H1 (cell line): ENCODE data around the gene COL6A3. TPM values are rescaled to one million over a fixed set of nuclear protein-coding genes. Genes with fewer than 3 reads are reported as not detected.

Experiments
- CTCF ChIA-PET: fragments of 300-600 bp; sonication (Branson Sonifier 250); formaldehyde crosslinking; loops from one replicate; lab custom pipeline; 2021; ENCODE audit not compliant: partially characterized antibody; lab: Charles Lee
- POLR2A ChIA-PET: fragments of 300-600 bp; sonication (Branson Sonifier 250); formaldehyde crosslinking; loops from one replicate; lab custom pipeline; 2021; ENCODE audit warnings: inconsistent platforms; ENCODE audit not compliant: partially characterized antibody; lab: Charles Lee
- DNase-seq, 2 experiments: peaks; one replicate each; pipeline versions ENCODE4 v3.0.0 to v3.0.0-alpha.2; 2010 to 2022; ENCODE audit warnings: low spot score in 2 of 2, low read depth in 1 of 2, mixed read lengths in 1 of 2
- FAIRE-seq: peaks from 2 replicates; lab custom pipeline; 2011; peaks lifted over from hg19 to GRCh38; lab: Jason Lieb, UNC
- H2AFZ ChIP-seq: 2 replicates; pipeline ENCODE4 v1.8.1; 2012; ENCODE audit warnings: low read length, inconsistent platforms
- H2AK5ac ChIP-seq: 2 replicates; pipeline ENCODE4 v1.6.1; 2013; ENCODE audit warnings: low read depth, low read length
- H2BK120ac ChIP-seq: replicated peaks from 2 replicates; pipeline ENCODE3; 2013; ENCODE audit warnings: low read depth, low read length, inconsistent platforms
- H2BK12ac ChIP-seq: 2 replicates; pipeline ENCODE4 v1.6.1; 2013; ENCODE audit warnings: low read depth, low read length
- H2BK15ac ChIP-seq: 2 replicates; pipeline ENCODE4 v1.6.1; 2013; ENCODE audit warnings: low read length
- H2BK20ac ChIP-seq: 2 replicates; pipeline ENCODE4 v1.6.1; 2013; ENCODE audit warnings: low read length
- H2BK5ac ChIP-seq: 2 replicates; pipeline ENCODE4 v1.6.1; 2013; ENCODE audit warnings: low read depth, low read length
- H3K14ac ChIP-seq: 2 replicates; pipeline ENCODE4 v1.6.1; 2013; ENCODE audit warnings: inconsistent platforms; ENCODE audit not compliant: insufficient read length
- H3K18ac ChIP-seq: 2 replicates; pipeline ENCODE4 v1.6.1; 2013; ENCODE audit warnings: low read length; ENCODE audit errors: extremely low read depth
- H3K23ac ChIP-seq: 2 replicates; pipeline ENCODE4 v1.6.1; 2013; ENCODE audit warnings: inconsistent platforms; ENCODE audit not compliant: insufficient read length
- H3K23me2 ChIP-seq: 2 replicates; pipeline ENCODE4 v1.6.1; 2013; ENCODE audit warnings: low read depth, low read length
- H3K27ac ChIP-seq: 2 replicates; pipeline ENCODE4 v1.6.1; 2011; ENCODE audit warnings: low read depth, low read length, inconsistent platforms
- H3K27me3 ChIP-seq, 4 experiments: replicated peaks in 1 of 4; 1 replicate in 1 of 4; 2 replicates in 3 of 4; pipeline versions ENCODE4 v1.6.1 to v1.8.1; 2011 to 2013; ENCODE audit warnings: low read length in 3 of 4, mild to moderate bottlenecking in 3 of 4, inconsistent platforms in 2 of 4, mixed read lengths in 2 of 4, moderate library complexity in 1 of 4; ENCODE audit not compliant: control insufficient read depth in 3 of 4, insufficient read depth in 3 of 4; ENCODE audit errors: extremely low read depth in 1 of 4
- H3K36me3 ChIP-seq, 4 experiments: 2 replicates each; pipeline versions ENCODE4 v1.6.1 to v1.8.1; 2011 to 2013; ENCODE audit warnings: mild to moderate bottlenecking in 4 of 4, low read length in 3 of 4, moderate library complexity in 2 of 4, control low read depth in 1 of 4, inconsistent platforms in 1 of 4; ENCODE audit not compliant: insufficient read depth in 4 of 4, control insufficient read depth in 2 of 4
- H3K4ac ChIP-seq: replicated peaks from 2 replicates; pipeline ENCODE3; 2013; ENCODE audit warnings: low read length, low read depth, mixed read lengths, inconsistent platforms; ENCODE audit not compliant: insufficient read length
- H3K4me1 ChIP-seq, 4 experiments: replicated peaks in 1 of 4; 1 replicate in 1 of 4; 2 replicates in 3 of 4; pipeline versions ENCODE4 v1.6.1 to v1.8.1; 2011 to 2013; ENCODE audit warnings: low read length in 3 of 4, inconsistent platforms in 2 of 4, mixed read lengths in 1 of 4; ENCODE audit not compliant: insufficient read depth in 4 of 4, control insufficient read depth in 3 of 4
- H3K4me2 ChIP-seq, 2 experiments: 2 replicates each; pipeline versions ENCODE4 v1.6.1 to v1.8.1; 2011 to 2013; ENCODE audit warnings: low read depth in 2 of 2, low read length in 2 of 2, control low read depth in 1 of 2, inconsistent platforms in 1 of 2, mild to moderate bottlenecking in 1 of 2; ENCODE audit not compliant: insufficient read depth in 1 of 2
- H3K4me3 ChIP-seq, 4 experiments: fragments of 200-600, 300-600 bp in 1 of 4; sonication (generic), shearing (Covaris generic), sonication (Bioruptor Twin) in 1 of 4; 2 replicates each; pipeline versions ENCODE4 v1.5.1 to v1.8.1; 2011 to 2016; ENCODE audit warnings: low read length in 4 of 4, low read depth in 3 of 4, control low read depth in 2 of 4, inconsistent platforms in 2 of 4, mild to moderate bottlenecking in 2 of 4, mixed read lengths in 1 of 4, moderate library complexity in 1 of 4; ENCODE audit not compliant: insufficient read depth in 2 of 4; ENCODE audit errors: extremely low read depth in 1 of 4
- H3K56ac ChIP-seq: replicated peaks from 2 replicates; pipeline ENCODE3; 2013; ENCODE audit warnings: low read depth, mild to moderate bottlenecking, mixed read lengths, low read length, inconsistent platforms; ENCODE audit not compliant: insufficient read length
- H3K79me1 ChIP-seq: 2 replicates; pipeline ENCODE4 v1.6.1; 2013; ENCODE audit warnings: low read depth, low read length, control low read depth
- H3K79me2 ChIP-seq, 2 experiments: 2 replicates each; pipeline versions ENCODE4 v1.6.1 to v1.8.1; 2012 to 2013; ENCODE audit warnings: low read length in 2 of 2, mild to moderate bottlenecking in 2 of 2, inconsistent platforms in 1 of 2; ENCODE audit not compliant: insufficient read depth in 2 of 2, control insufficient read depth in 1 of 2
- H3K9ac ChIP-seq, 4 experiments: replicated peaks in 1 of 4; 1 replicate in 1 of 4; 2 replicates in 3 of 4; pipeline versions ENCODE4 v1.6.1 to v1.8.1; 2011 to 2013; ENCODE audit warnings: low read depth in 3 of 4, low read length in 3 of 4, control low read depth in 2 of 4, mild to moderate bottlenecking in 2 of 4, moderate library complexity in 2 of 4, inconsistent platforms in 1 of 4; ENCODE audit errors: extremely low read depth in 1 of 4
- H3K9me3 ChIP-seq, 2 experiments: 2 replicates each; pipeline versions ENCODE4 v1.6.1 to v1.8.1; 2012 to 2013; ENCODE audit warnings: mild to moderate bottlenecking in 2 of 2, moderate library complexity in 2 of 2, control low read depth in 1 of 2, inconsistent platforms in 1 of 2, low read depth in 1 of 2, low read length in 1 of 2, mixed read lengths in 1 of 2; ENCODE audit not compliant: insufficient read depth in 2 of 2
- H4K20me1 ChIP-seq, 2 experiments: replicated peaks in 1 of 2; 2 replicates each; pipeline versions ENCODE3 to v1.8.1; 2011 to 2013; ENCODE audit warnings: inconsistent platforms in 2 of 2, low read length in 2 of 2, mild to moderate bottlenecking in 1 of 2; ENCODE audit not compliant: insufficient read depth in 2 of 2, control insufficient read depth in 1 of 2
- H4K5ac ChIP-seq: 2 replicates; pipeline ENCODE4 v1.6.1; 2013; ENCODE audit warnings: low read length, low read depth, mixed read lengths, inconsistent platforms; ENCODE audit not compliant: insufficient read length
- H4K8ac ChIP-seq: 2 replicates; pipeline ENCODE4 v1.8.0; 2013; ENCODE audit warnings: mild to moderate bottlenecking, moderate library complexity, low read length, inconsistent platforms; ENCODE audit not compliant: insufficient read depth; ENCODE audit errors: extremely low read depth
- H4K91ac ChIP-seq: replicated peaks from 2 replicates; pipeline ENCODE3; 2013; ENCODE audit warnings: low read length, mixed read lengths, inconsistent platforms; ENCODE audit not compliant: insufficient read length
- CEBPB ChIP-seq: IDR thresholded peaks from 2 replicates; pipeline ENCODE4 v1.6.1; 2012; ENCODE audit warnings: low read depth, low read length
- CTBP2 ChIP-seq: IDR thresholded peaks from 2 replicates; pipeline ENCODE4 v1.7.0; 2011; ENCODE audit warnings: borderline replicate concordance, mild to moderate bottlenecking, moderate library complexity, mixed read lengths, low read length; ENCODE audit not compliant: insufficient read depth, insufficient read length
- KDM1A ChIP-seq: fragments of 200-600, 300-600 bp; sonication (generic); IDR thresholded peaks from 2 replicates; pipeline ENCODE4 v1.7.1; 2016; ENCODE audit warnings: mild to moderate bottlenecking, low read length, borderline replicate concordance
- WGBS, 2 experiments: shearing (Covaris generic) in 1 of 2; methylation state at CpG; one replicate each; pipeline versions ENCODE4 v1.1.6 to v1.1.7; 2013 to 2015; ENCODE audit warnings: low lambda C conversion rate in 2 of 2, mixed read lengths in 2 of 2, inconsistent platforms in 1 of 2, low coverage in 1 of 2, missing lambda C conversion rate in 1 of 2; ENCODE audit not compliant: insufficient replicate concordance in 2 of 2, insufficient coverage in 1 of 2, insufficient read length in 1 of 2; ENCODE audit errors: extremely low coverage in 1 of 2, missing lambda C conversion rate in 1 of 2; 5-methylcytosine and 5-hydroxymethylcytosine counted together
- polyA plus RNA-seq, 7 experiments: library from polyadenylated mRNA; depleted of rRNA in 3 of 7; stranded (reverse) in 5 of 7; unstranded in 2 of 7; fragments of >200 nt in 5 of 7; fragments of 200-250 nt in 2 of 7; gene quantifications; 1 replicate in 5 of 7; 2 replicates in 1 of 7; 4 replicates in 1 of 7; pipeline versions ENCODE4 v1.2.1 to v1.2.3, GENCODE V29; 2011 to 2013; ENCODE audit warnings: missing spikeins in 2 of 7, mixed read lengths in 2 of 7
- total RNA-seq: library from RNA; stranded (reverse); fragmentation: NEBNext Ultra II Directional; extraction: Animal tissue kit (Norgen Biotek cat#: 25700); gene quantifications from 2 replicates; pipeline ENCODE4 v1.2.1, GENCODE V29; 2021

COL6A3 gene
- total and polyA plus RNA-seq, 2 of the 8 experiments (the other 6 are each of a cell fraction or from before 2014, with no cell fraction given), result 1.2 to 3.4 TPM

DNA sequence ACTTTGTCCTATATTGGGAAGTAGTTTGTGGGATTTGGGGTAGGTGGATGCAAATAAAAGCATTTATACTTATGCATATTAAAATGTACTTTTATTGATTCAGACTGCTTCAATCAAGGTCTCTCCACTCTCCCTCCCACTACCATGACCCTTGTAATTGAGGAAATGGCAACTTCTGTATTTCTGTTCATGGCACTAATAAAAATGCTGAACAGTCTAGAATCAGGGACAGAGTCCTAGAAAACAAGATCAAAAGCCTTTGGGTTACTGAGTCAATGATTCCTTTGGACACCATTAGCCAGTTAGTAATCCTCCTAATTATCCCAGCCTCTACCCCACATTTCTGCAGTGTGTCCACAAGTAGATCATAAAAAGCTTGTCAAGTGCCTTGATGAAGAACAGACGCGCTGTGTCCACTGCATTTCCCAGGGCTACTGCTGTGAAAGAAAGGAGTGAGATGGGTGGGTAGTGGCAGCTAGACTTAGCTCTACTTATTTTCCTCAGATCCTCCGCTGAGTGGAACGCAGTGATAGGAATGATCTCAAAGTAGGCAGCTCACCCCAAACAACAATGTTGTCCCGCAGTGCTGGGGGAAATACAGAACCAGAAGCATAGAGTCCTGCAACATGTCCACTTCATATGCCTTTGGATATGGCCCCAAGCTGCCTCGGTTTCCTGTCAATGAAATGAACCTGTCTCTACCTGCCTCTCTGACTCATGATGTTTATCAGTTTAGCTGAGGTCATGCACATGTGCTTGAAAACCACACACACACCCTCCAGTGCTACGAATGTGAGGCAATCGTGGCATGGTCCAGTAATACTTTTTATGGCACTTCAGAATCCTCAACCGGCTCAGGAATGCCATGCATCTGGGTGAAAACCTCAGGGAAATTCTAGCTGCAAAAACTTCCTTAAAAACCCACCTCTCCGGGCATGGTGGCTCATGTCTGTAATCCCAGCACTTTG, 115.5 kb downstream of the COL6A3 start:
- DNase-seq (no peak), FAIRE-seq (no peak)
- no peaks in the 10 kb centered on the region for H3K79me2 ChIP-seq
- H2BK15ac ChIP-seq, result no peak overlapping the region
- ChIA-PET POLR2A (interaction anchor here (0.6 kb wide), 1 partner anchor 153 kb away, joined by 3 read pairs; no protein-coding TSS in a partner anchor), CTCF (no interaction called here)
- peaks cover 4 to 10% of the 10 kb centered on the region in 2 experiments for H3K9me3 ChIP-seq
- H3K23me2 ChIP-seq, result no peaks in the 10 kb centered on the region
- H3K18ac ChIP-seq, result no peak overlapping the region
- H4K8ac ChIP-seq, result no peak overlapping the region
- H3K36me3 ChIP-seq, result no peaks in the 10 kb centered on the region
- no peak overlapping the region for H3K56ac ChIP-seq
- no peak overlapping the region for H2BK5ac ChIP-seq
- no peak overlapping the region for H3K4me3 ChIP-seq
- H3K4me1 ChIP-seq, result peaks cover 0 to 3% (median 0%) of the 10 kb centered on the region in 4 experiments; a peak in 2 of 7 replicates
- no peaks in the 10 kb centered on the region for H3K79me1 ChIP-seq
- no peak overlapping the region for H2BK20ac ChIP-seq
- H4K5ac ChIP-seq, result no peak overlapping the region
- H3K4me2 ChIP-seq, result no peak overlapping the region
- 87% methylated on average over 10 of the region's 10 CpGs; no CpG with 5 or more reads in 1 of the 2 experiments for WGBS, 2 experiments
- H2BK120ac ChIP-seq, result no peak overlapping the region
- H4K91ac ChIP-seq, result no peak overlapping the region
- no peak overlapping the region for H3K14ac ChIP-seq
- no peak overlapping the region for H3K4ac ChIP-seq
- no peaks in the 10 kb centered on the region for H3K27me3 ChIP-seq
- H2BK12ac ChIP-seq, result no peak overlapping the region
- H2AK5ac ChIP-seq, result no peak overlapping the region
- H3K27ac ChIP-seq, result no peak overlapping the region
- H4K20me1 ChIP-seq, result no peaks in the 10 kb centered on the region
- no peak overlapping the region for H3K23ac ChIP-seq
- no peak overlapping the region for H3K9ac ChIP-seq
- H2AFZ ChIP-seq, result no peak overlapping the region
- TF ChIP-seq CEBPB (no peak), CTBP2 (no peak), KDM1A (no peak)
